ENCODE data around the gene ANKRD42. TPM values are rescaled to one million over a fixed set of nuclear protein-coding genes. Genes with fewer than 3 reads are reported as not detected.

ANKRD42 gene
- total and polyA plus RNA-seq, 2 of the 8 experiments (the other 6 are each of a cell fraction or from before 2014, with no cell fraction given), result 2.0 to 5.5 TPM

DNA sequence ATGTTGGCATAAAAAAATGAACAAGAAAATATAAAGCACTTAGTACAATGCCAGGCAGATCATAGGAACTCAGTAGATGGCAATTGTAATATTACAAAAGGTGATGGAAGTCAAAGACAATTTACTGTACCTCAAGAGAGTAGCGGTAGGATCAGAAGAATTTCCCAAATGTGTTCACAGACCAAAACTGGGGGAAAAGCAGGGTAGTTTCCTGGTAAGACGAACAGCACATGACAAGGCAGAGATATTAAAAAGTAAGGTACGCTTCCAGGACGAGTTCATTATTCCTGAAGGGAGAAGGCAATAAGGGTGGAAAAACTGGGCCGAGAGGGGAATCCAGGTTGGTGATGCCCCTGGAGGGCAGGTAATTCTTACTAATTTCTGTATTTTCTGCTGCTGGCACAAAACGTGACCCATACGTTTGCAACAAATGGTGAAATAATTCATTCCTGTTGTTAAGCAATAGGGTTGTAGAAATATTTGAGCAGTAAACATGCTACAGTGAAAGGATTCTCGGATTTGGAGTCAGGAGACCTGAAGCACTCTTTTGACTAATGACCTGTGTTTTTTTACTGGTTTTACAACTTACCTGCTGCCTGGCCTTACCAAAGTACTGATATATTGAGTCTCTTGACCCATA lies 786 bp upstream of the ANKRD42 start:
- Histone ChIP-seq H2BK20ac (ENCODE audit: low read length) (no peak overlapping the region), H3K4ac (replicated peaks; ENCODE audit: insufficient read length, low read depth, low read length) (no peak overlapping the region), H2BK15ac (ENCODE audit: low read length) (no peak overlapping the region), H4K91ac (replicated peaks; ENCODE audit: insufficient read length, low read length) (no peak overlapping the region), H3K4me1 (replicated peaks in 1 of 4; ENCODE audit: control insufficient read depth in 3 of 4, insufficient read depth in 4 of 4, low read length in 3 of 4) (peaks cover 0 to 2% (median 0%) of the 10 kb centered on the region in 4 experiments; a peak in 1 of 7 replicates), H4K8ac (ENCODE audit: extremely low read depth, insufficient read depth, low read length) (no peak overlapping the region), H2AK5ac (ENCODE audit: low read depth, low read length) (no peak overlapping the region), H3K4me2 (ENCODE audit: insufficient read depth in 1 of 2, low read depth in 2 of 2, low read length in 2 of 2) (peak overlapping the region; percentile 97), H3K79me2 (ENCODE audit: control insufficient read depth in 1 of 2, insufficient read depth in 2 of 2, low read length in 2 of 2) (peaks cover 5 to 16% of the 10 kb centered on the region in 2 experiments), H3K23ac (ENCODE audit: insufficient read length) (no peak overlapping the region), H3K18ac (ENCODE audit: extremely low read depth, low read length) (no peak overlapping the region), H3K36me3 (ENCODE audit: control insufficient read depth in 2 of 4, insufficient read depth in 4 of 4, low read length in 3 of 4) (peaks cover 4 to 35% (median 12%) of the 10 kb centered on the region in 4 experiments; a peak in 7 of 8 replicates), H3K4me3 (ENCODE audit: extremely low read depth in 1 of 4, insufficient read depth in 2 of 4, low read depth in 3 of 4, low read length in 4 of 4) (peak overlapping the region; percentile 65 to 99 (median 95)), H3K9me3 (ENCODE audit: insufficient read depth in 2 of 2, low read depth in 1 of 2, low read length in 1 of 2) (no peaks in the 10 kb centered on the region), H3K27me3 (replicated peaks in 1 of 4; ENCODE audit: control insufficient read depth in 3 of 4, extremely low read depth in 1 of 4, insufficient read depth in 3 of 4, low read length in 3 of 4) (peaks cover 0 to 2% (median 0%) of the 10 kb centered on the region in 4 experiments; a peak in 2 of 7 replicates), H3K9ac (replicated peaks in 1 of 4; ENCODE audit: extremely low read depth in 1 of 4, low read depth in 3 of 4, low read length in 3 of 4) (peak overlapping the region; percentile 73 to 87 (median 86)), H2AFZ (ENCODE audit: low read length) (peak overlapping the region; percentile 91; the same call in 1 of the 2 replicates), H3K79me1 (ENCODE audit: low read depth, low read length) (0 out of 2 replicates have a peak, but pooled peaks cover 4% of the 10 kb centered on the region), H3K14ac (ENCODE audit: insufficient read length) (no peak overlapping the region), H2BK120ac (replicated peaks; ENCODE audit: low read depth, low read length) (no peak overlapping the region), H3K27ac (ENCODE audit: low read depth, low read length) (peak overlapping the region; percentile 74), H2BK5ac (ENCODE audit: low read depth, low read length) (no peak overlapping the region), H4K20me1 (replicated peaks in 1 of 2; ENCODE audit: control insufficient read depth in 1 of 2, insufficient read depth in 2 of 2, low read length in 2 of 2) (no peaks in the 10 kb centered on the region), H2BK12ac (ENCODE audit: low read depth, low read length) (no peak overlapping the region), H3K23me2 (ENCODE audit: low read depth, low read length) (peaks cover 10% of the 10 kb centered on the region), H3K56ac (replicated peaks; ENCODE audit: insufficient read length, low read depth, low read length) (no peak overlapping the region), H4K5ac (ENCODE audit: insufficient read length, low read depth, low read length) (no peak overlapping the region)
- ChIA-PET CTCF (ENCODE audit: partially characterized antibody) (no interaction called here), POLR2A (ENCODE audit: partially characterized antibody) (interaction anchor here (1.0 to 3.6 kb wide), 2 partner anchors 36 to 87 kb away, joined by 3 to 17 read pairs; partner anchors contain the start of gene PCF11)
- 36% methylated on average over 8 of the region's 8 CpGs; no CpG with 5 or more reads in 1 of the 2 experiments for WGBS, 2 experiments (ENCODE audit: extremely low coverage in 1 of 2, insufficient coverage in 1 of 2, insufficient read length in 1 of 2, insufficient replicate concordance in 2 of 2, low coverage in 1 of 2, low lambda C conversion rate in 2 of 2, missing lambda C conversion rate in 1 of 2)
- FAIRE-seq (no peak), DNase-seq (ENCODE audit: low read depth in 1 of 2, low spot score in 2 of 2) (no peak)
- TF ChIP-seq, protein P1, sequence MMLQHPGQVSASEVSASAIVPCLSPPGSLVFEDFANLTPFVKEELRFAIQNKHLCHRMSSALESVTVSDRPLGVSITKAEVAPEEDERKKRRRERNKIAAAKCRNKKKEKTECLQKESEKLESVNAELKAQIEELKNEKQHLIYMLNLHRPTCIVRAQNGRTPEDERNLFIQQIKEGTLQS (IDR thresholded peaks at IDR 0.05; ENCODE audit: insufficient read depth, low read depth, low read length), result no peak
- TF ChIP-seq, protein P2, sequence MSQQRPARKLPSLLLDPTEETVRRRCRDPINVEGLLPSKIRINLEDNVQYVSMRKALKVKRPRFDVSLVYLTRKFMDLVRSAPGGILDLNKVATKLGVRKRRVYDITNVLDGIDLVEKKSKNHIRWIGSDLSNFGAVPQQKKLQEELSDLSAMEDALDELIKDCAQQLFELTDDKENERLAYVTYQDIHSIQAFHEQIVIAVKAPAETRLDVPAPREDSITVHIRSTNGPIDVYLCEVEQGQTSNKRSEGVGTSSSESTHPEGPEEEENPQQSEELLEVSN (IDR thresholded peaks at IDR 0.05), result no peak
- TF ChIP-seq SP4 (IDR thresholded peaks at IDR 0.05; ENCODE audit: low read length) (no peak), SP2 (IDR thresholded peaks at IDR 0.05; ENCODE audit: low read length) (no peak), CEBPB (IDR thresholded peaks at IDR 0.05; ENCODE audit: low read depth, low read length) (no peak), ASH2L (IDR thresholded peaks at IDR 0.05; ENCODE audit: low read length) (no peak), SRF (IDR thresholded peaks at IDR 0.05; ENCODE audit: low read depth, low read length) (no peak), KDM1A (IDR thresholded peaks at IDR 0.05; ENCODE audit: borderline replicate concordance, low read length) (no peak), TCF12 (IDR thresholded peaks at IDR 0.05; ENCODE audit: low read depth, low read length) (no peak), GABPA (IDR thresholded peaks at IDR 0.05; ENCODE audit: borderline replicate concordance, insufficient read depth, low read length) (no peak), CREB1 (IDR thresholded peaks at IDR 0.05) (no peak), HDAC2 (IDR thresholded peaks at IDR 0.05; ENCODE audit: borderline replicate concordance in 1 of 2, low read depth in 2 of 2, low read length in 2 of 2) (no peak)

All from H1 (cell line).